IMR-90 (cell line): ENCODE measurements around the gene GATA2. TPM values are rescaled to one million over a fixed set of nuclear protein-coding genes. Genes with fewer than 3 reads are reported as not detected.
A peak's percentile ranks its signal among the peaks of the same experiment; 100 is the strongest.

Source experiments
- ATAC-seq: fragments of 200-7000 bp; cut with Tn5 transposase; 2 replicates; pipeline ENCODE4 v1.9.1; 2020; ENCODE audit warnings: low read depth, mild to moderate bottlenecking, moderate library complexity
- BruUV-seq: library from RNA; stranded (reverse); fragments of 400-500 nt; replicated peaks from 2 replicates; lab custom pipeline; 2021; lab: Mats Ljungman, UMichigan
- CTCF ChIA-PET: fragments of 300-600 bp; formaldehyde crosslinking; extraction: SDS; loops from one replicate; lab custom pipeline; 2021; ENCODE audit warnings: antibody characterized with exemption; lab: Yijun Ruan, JAX
- POLR2A ChIA-PET: fragments of 300-600 bp; sonication (Branson Sonifier 250); formaldehyde crosslinking; loops from one replicate; lab custom pipeline; 2022; ENCODE audit warnings: antibody characterized with exemption; ENCODE audit not compliant: unreplicated experiment; lab: Charles Lee
- DNase-seq: peaks from one replicate; pipeline ENCODE4 v3.0.0; 2013
- H2AFZ ChIP-seq: replicated peaks from 2 replicates; pipeline ENCODE3; 2013; ENCODE audit warnings: low read length, mild to moderate bottlenecking; ENCODE audit not compliant: poor library complexity
- H2AK5ac ChIP-seq: 2 replicates; pipeline ENCODE4 v1.6.1; 2013; ENCODE audit warnings: low read depth, low read length, inconsistent platforms
- H2AK9ac ChIP-seq: replicated peaks from 2 replicates; pipeline ENCODE3; 2013; ENCODE audit warnings: mild to moderate bottlenecking, low read depth, low read length, moderate library complexity; ENCODE audit not compliant: poor library complexity
- H2BK120ac ChIP-seq: 2 replicates; pipeline ENCODE4 v1.6.1; 2013; ENCODE audit warnings: low read depth, low read length, inconsistent platforms
- H2BK15ac ChIP-seq: 3 replicates; pipeline ENCODE4 v1.6.1; 2013; ENCODE audit warnings: low read depth, low read length, inconsistent platforms
- H2BK20ac ChIP-seq: 2 replicates; pipeline ENCODE4 v1.6.1; 2013; ENCODE audit warnings: low read depth, mild to moderate bottlenecking, inconsistent platforms, low read length, moderate library complexity
- H2BK5ac ChIP-seq: 2 replicates; pipeline ENCODE4 v1.6.1; 2013; ENCODE audit warnings: mild to moderate bottlenecking, low read depth, low read length, inconsistent platforms; ENCODE audit not compliant: poor library complexity, severe bottlenecking
- H3K14ac ChIP-seq: replicated peaks from 2 replicates; pipeline ENCODE4 v1.6.1; 2013; ENCODE audit warnings: low read depth, low read length, inconsistent platforms
- H3K18ac ChIP-seq: 2 replicates; pipeline ENCODE4 v1.6.1; 2013; ENCODE audit warnings: low read depth, low read length, control low read depth
- H3K23ac ChIP-seq: 2 replicates; pipeline ENCODE4 v1.6.1; 2013; ENCODE audit warnings: low read depth, low read length, inconsistent platforms
- H3K27ac ChIP-seq: 2 replicates; pipeline ENCODE4 v1.5.1; 2013; ENCODE audit warnings: mild to moderate bottlenecking, control low read depth, low read length; ENCODE audit not compliant: insufficient read depth
- H3K27me3 ChIP-seq: 2 replicates; pipeline ENCODE4 v1.6.1; 2013; ENCODE audit warnings: low read length; ENCODE audit not compliant: control insufficient read depth, insufficient read depth
- H3K36me3 ChIP-seq: 2 replicates; pipeline ENCODE4 v1.6.1; 2013; ENCODE audit warnings: low read length, mixed read lengths; ENCODE audit not compliant: control insufficient read depth, insufficient read depth
- H3K4ac ChIP-seq: 2 replicates; pipeline ENCODE4 v1.6.1; 2013; ENCODE audit warnings: low read depth, low read length, inconsistent platforms
- H3K4me1 ChIP-seq: 2 replicates; pipeline ENCODE4 v1.6.1; 2013; ENCODE audit warnings: low read length, mixed read lengths; ENCODE audit not compliant: control insufficient read depth, insufficient read depth
- H3K4me2 ChIP-seq: 2 replicates; pipeline ENCODE4 v1.6.1; 2013; ENCODE audit warnings: low read depth, mild to moderate bottlenecking, control low read depth, low read length, moderate library complexity
- H3K4me3 ChIP-seq: 2 replicates; pipeline ENCODE4 v1.5.1; 2013; ENCODE audit warnings: low read depth, mild to moderate bottlenecking, control low read depth, low read length, moderate library complexity; ENCODE audit not compliant: insufficient read depth
- H3K56ac ChIP-seq: 2 replicates; pipeline ENCODE4 v1.6.1; 2013; ENCODE audit warnings: low read length, inconsistent platforms; ENCODE audit not compliant: insufficient read depth; ENCODE audit errors: extremely low read depth
- H3K79me1 ChIP-seq, 2 experiments: 2 replicates each; pipeline ENCODE4 v1.6.1; 2013; ENCODE audit warnings: low read length in 2 of 2, inconsistent platforms in 1 of 2, low read depth in 1 of 2
- H3K9ac ChIP-seq: 2 replicates; pipeline ENCODE4 v1.6.1; 2013; ENCODE audit warnings: low read depth, low read length, control low read depth
- H3K9me1 ChIP-seq: 2 replicates; pipeline ENCODE4 v1.6.1; 2013; ENCODE audit warnings: low read length, inconsistent platforms; ENCODE audit not compliant: insufficient read depth
- H3K9me3 ChIP-seq: 2 replicates; pipeline ENCODE4 v1.6.1; 2013; ENCODE audit warnings: low read length; ENCODE audit not compliant: control insufficient read depth, insufficient read depth
- H4K20me1 ChIP-seq: 2 replicates; pipeline ENCODE4 v1.6.1; 2013; ENCODE audit warnings: low read length, inconsistent platforms; ENCODE audit not compliant: insufficient read depth
- H4K5ac ChIP-seq: 2 replicates; pipeline ENCODE4 v1.6.1; 2013; ENCODE audit warnings: mild to moderate bottlenecking, low read depth, low read length, control low read depth
- H4K8ac ChIP-seq, 2 experiments: 2 replicates each; pipeline ENCODE4 v1.6.1; 2013; ENCODE audit warnings: low read depth in 2 of 2, low read length in 2 of 2, control low read depth in 1 of 2, inconsistent platforms in 1 of 2
- H4K91ac ChIP-seq: 2 replicates; pipeline ENCODE4 v1.6.1; 2013; ENCODE audit warnings: low read depth, low read length, inconsistent platforms; ENCODE audit not compliant: insufficient read depth
- MAFK ChIP-seq: IDR thresholded peaks from 2 replicates; pipeline ENCODE4 v1.6.1; 2012; ENCODE audit warnings: low read depth, low read length, improper control_type of control experiment
- MAZ ChIP-seq: IDR thresholded peaks from 2 replicates; pipeline ENCODE4 v1.6.1; 2012; ENCODE audit warnings: low read depth, mild to moderate bottlenecking, low read length, improper control_type of control experiment, moderate library complexity, borderline replicate concordance
- POLR2A ChIP-seq: IDR thresholded peaks from 2 replicates; pipeline ENCODE4 v1.6.1; 2012; ENCODE audit warnings: mild to moderate bottlenecking, low read depth, low read length
- WGBS, 2 experiments: methylation state at CpG; one replicate each; pipeline versions ENCODE4 v1.1.5 to v1.1.7; 2013; ENCODE audit warnings: missing lambda C conversion rate in 2 of 2; ENCODE audit not compliant: insufficient read length in 1 of 2; ENCODE audit errors: extremely low coverage in 2 of 2; 5-methylcytosine and 5-hydroxymethylcytosine counted together
- dilution Hi-C: fragments of 300-500 bp; cut with HindIII; formaldehyde crosslinking; loops from one replicate; pipeline ENCODE4 v1.14.3; 2018; ENCODE audit warnings: low sequenced_read_pairs; ENCODE audit not compliant: unreplicated experiment
- in situ Hi-C: fragments of 300-500 bp; cut with MboI; formaldehyde crosslinking; loops from 3 replicates; pipeline ENCODE4 v1.14.3; 2019; ENCODE audit warnings: low sequenced_read_pairs, inconsistent platforms, mixed read lengths
- intact Hi-C: fragments of 100-400 bp; cut with micrococcal nuclease; formaldehyde crosslinking; loops from 2 replicates; pipeline ENCODE4 v1.10.0; 2022
- polyA plus RNA-seq, 3 experiments: library from polyadenylated mRNA; depleted of rRNA; stranded (reverse); fragments of >200 nt; gene quantifications; 2 replicates each; pipeline ENCODE4 v1.2.3, GENCODE V29; 2012; ENCODE audit warnings: low replicate concordance in 1 of 3
- total RNA-seq: library from RNA; depleted of rRNA; stranded (reverse); fragments of >200 nt; gene quantifications from 2 replicates; pipeline ENCODE4 v1.2.3, GENCODE V29; 2012

GATA2 gene
- total and polyA plus RNA-seq, 2 of the 4 experiments (the other 2 are of a cell fraction), result 2.2 to 13.5 TPM

- H3K56ac ChIP-seq, result no peak overlapping the region
- H3K9ac ChIP-seq, result peak overlapping the region; percentile 76
- intact Hi-C loops, result loop anchor here (2.0 kb wide), 1 partner anchor 99 kb away; no protein-coding TSS in a partner anchor
- H2AK9ac ChIP-seq, result peak overlapping the region; percentile 90
- dilution Hi-C loops, result no loop called here
- H3K36me3 ChIP-seq, result peaks cover 6% of the 10 kb centered on the region
- peak; percentile 87 for DNase-seq
- peaks cover 30% of the 10 kb centered on the region; the same call in 1 of the 2 replicates for H3K27me3 ChIP-seq
- peak; percentile 83 for ATAC-seq
- 0 out of 2 replicates have a peak overlapping the region, but pooled peaks have one; percentile 38 for H4K5ac ChIP-seq
- 0 out of 2 replicates have a peak, but pooled peaks cover 2% of the 10 kb centered on the region for H4K20me1 ChIP-seq
- H3K27ac ChIP-seq, result peak overlapping the region; percentile 81
- peak; percentile 85 for TF ChIP-seq POLR2A
- peak; percentile 67; the same call in 1 of the 2 replicates for TF ChIP-seq MAZ
- TF ChIP-seq MAFK, result no peak
- no peak overlapping the region; the same call in 1 of the 2 replicates for H2BK20ac ChIP-seq
- peak overlapping the region; percentile 96 for H3K4me2 ChIP-seq
- H3K23ac ChIP-seq, result peak overlapping the region; percentile 79
- peak overlapping the region; percentile 13; the same call in 1 of the 2 replicates for H3K18ac ChIP-seq
- H4K91ac ChIP-seq, result peak overlapping the region; percentile 85
- no peaks in the 10 kb centered on the region for H3K9me3 ChIP-seq
- ChIA-PET CTCF (interaction anchor here (0.6 kb wide), 1 partner anchor 165 kb away, joined by 3 read pairs; no protein-coding TSS in a partner anchor), POLR2A (no interaction called here)
- peak overlapping the region; percentile 59 for H2BK5ac ChIP-seq
- 0% methylated on average over 41 of the region's 68 CpGs; no CpG with 5 or more reads in 1 of the 2 experiments for WGBS, 2 experiments
- H2AFZ ChIP-seq, result peak overlapping the region; percentile 93
- H2AK5ac ChIP-seq, result peak overlapping the region; percentile 87
- peak overlapping the region; percentile 74 to 87; a peak in 3 of 4 replicates for H4K8ac ChIP-seq
- H3K4ac ChIP-seq, result peak overlapping the region; percentile 96
- in situ Hi-C loops, result loop anchor here (5.0 to 10.0 kb wide), 2 partner anchors 316 to 393 kb away; no protein-coding TSS in a partner anchor
- peaks cover 5 to 35% of the 10 kb centered on the region in 2 experiments; a peak in 3 of 4 replicates for H3K79me1 ChIP-seq
- no TSS peak for BruUV-seq
- H3K14ac ChIP-seq, result peak overlapping the region; percentile 54; the same call in 1 of the 2 replicates
- H3K4me3 ChIP-seq, result peak overlapping the region; percentile 89
- H3K4me1 ChIP-seq, result peaks cover 21% of the 10 kb centered on the region
- H2BK15ac ChIP-seq, result 0 out of 3 replicates have a peak overlapping the region, but pooled peaks have one; percentile 48
- H3K9me1 ChIP-seq, result no peaks in the 10 kb centered on the region
- H2BK120ac ChIP-seq, result peak overlapping the region; percentile 81
These were observed 5.0 kb downstream of the GATA2 start for GRCh38 chr3:128487813-128488635.
